ENCODE results near the gene GPR15. TPM values are rescaled to one million over a fixed set of nuclear protein-coding genes. Genes with fewer than 3 reads are reported as not detected.
"Not testable (repeated sequence)": the region's sequence is repeated elsewhere in the genome, so short reads cannot be mapped to it uniquely, and the experiment has no call there.

The GPR15 gene
- total RNA-seq, 1 donor from 2014 or later, result not detected

DNA sequence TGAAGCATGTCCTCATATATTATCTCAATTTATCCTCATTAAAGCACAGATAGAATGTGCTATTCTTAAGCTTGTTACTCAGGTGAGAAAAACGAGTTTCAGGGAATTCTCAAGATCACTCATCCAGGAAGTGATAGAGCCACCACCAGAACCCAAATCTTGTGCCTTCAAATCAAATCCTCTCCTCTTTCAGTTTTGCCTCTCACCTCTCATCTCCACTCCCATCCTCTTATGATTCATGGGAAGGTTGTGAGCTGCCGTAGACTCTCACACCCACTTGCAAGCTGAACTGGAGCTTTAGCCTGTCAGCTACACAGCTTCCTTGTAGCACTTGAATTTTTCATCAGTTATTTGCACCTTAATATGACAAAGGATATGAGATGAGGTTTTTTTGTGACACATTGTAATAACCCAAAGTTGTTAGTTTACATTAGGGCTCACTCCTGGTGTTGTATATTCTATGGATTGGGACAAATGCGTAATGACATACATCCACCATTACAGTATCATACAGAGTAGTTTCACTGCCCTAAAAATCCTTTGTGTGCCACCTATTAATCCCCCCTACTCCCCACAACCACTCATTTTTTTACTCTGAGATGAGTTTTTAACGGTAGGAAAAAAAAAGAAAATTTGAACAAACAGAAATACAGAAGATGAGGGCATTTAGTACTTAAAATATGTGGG lies 25.7 kb downstream of the GPR15 start:
- DNase-seq (ENCODE audit: low read depth in 2 of 2), result no peak

DNA sequence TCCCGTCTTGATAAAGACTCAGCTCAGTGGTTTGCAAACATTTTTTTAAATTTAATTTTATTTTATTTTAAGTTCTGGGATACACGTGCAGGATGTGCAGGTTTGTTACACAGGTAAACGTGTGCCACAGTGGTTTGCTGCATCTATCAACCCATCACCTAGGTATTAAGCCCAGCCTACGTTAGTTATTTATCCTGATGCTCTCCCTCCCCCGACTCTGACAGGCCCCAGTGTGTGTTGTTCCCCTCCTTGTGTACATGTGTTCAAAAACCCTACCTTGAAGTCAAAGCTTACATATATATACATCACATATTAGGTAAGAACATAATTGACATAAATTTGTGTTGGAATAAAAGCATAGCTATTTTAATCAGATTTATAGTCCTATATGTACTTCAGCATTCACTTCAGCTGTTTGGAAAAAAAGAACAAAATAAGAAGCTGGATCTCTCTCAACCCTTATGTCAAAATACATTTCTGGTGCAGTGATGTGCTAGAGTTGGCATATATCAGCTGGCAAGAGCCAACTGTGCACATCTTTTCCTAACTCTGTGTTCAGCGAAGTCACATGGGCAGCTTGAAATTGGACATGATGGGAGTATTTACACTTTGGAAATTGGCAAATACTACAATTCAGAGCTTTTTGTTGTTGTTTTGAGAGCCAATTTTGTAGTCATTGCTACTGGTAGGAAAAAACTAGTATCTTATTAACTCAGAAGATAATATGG lies 26.5 kb downstream of the GPR15 start:
- no peak for DNase-seq (ENCODE audit: low read depth in 2 of 2)

- DNase-seq (ENCODE audit: low read depth in 2 of 2), result not testable (repeated sequence)
Measured at GRCh38 chr3:98559769-98560168, 28.0 kb downstream of the GPR15 start.

GRCh38 chr3:98560911-98561310 lies 29.1 kb downstream of the GPR15 start:
- no peak for DNase-seq (ENCODE audit: low read depth in 2 of 2)

DNA sequence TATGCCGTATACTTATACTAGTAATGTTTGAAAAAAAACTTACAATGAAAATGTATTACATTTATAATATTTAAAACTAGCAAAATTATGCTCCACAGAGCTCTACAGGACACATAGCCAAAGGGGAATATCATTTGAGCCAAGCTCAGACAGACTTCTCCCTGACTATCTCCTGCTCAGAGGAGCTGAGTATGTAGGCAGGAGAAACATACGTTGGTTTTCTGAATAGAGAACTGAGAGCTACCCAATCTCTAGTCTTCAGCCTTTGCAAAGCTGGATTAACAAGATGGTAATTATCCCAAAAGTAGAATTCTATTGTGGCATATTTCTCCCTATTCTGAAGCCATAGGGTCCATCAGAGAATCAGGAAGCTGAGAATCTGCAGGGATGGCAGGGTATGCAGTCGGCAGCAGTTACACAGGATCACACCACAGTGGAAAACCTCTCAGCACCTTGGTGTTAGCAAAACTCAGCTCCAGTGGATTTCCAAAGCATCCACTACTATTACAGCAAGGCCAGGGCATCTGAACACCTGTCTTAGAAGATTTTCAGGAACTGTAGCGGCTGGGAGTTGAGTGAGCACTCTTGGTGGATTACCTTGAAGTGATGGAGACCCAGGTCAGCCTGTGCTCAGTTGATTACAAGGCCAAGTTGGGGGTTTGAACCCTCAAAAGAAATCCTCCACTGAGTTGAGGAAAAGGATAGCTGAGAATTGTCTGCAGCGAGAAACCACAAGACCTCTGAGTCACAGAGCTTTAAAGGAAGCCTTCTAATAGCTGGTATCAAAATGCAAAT lies 30.1 kb downstream of the GPR15 start:
- no peak for DNase-seq (ENCODE audit: low read depth in 2 of 2)

- DNase-seq (ENCODE audit: low read depth in 2 of 2), result no peak
Measured at GRCh38 chr3:98563661-98564281, 32.0 kb downstream of the GPR15 start.

- no peak for DNase-seq (ENCODE audit: low read depth in 2 of 2)
Measured at GRCh38 chr3:98564282-98565005, 32.7 kb downstream of the GPR15 start.

DNA sequence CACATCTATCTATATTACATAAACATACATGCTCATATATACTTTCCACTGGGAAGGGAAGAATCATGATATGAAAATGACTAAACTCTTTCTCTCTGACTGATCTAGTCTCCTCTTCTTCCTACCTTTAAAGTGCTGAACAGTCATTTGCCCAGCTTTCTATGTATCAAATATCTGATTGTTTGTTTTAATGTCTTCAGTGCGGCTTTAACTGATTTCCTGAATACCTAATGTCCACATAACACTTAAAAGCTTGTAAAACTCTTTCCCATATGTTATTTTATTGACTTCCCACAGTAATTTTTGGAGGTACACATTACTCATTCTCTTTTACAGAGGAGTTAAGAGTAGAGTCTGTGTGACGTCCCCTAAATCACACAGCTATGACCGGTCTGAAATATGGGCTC lies 33.5 kb downstream of the GPR15 start:
- no peak for DNase-seq (ENCODE audit: low read depth in 2 of 2)

- DNase-seq (ENCODE audit: low read depth in 2 of 2), result no peak
Measured at GRCh38 chr3:98565843-98566242, 34.1 kb downstream of the GPR15 start.

DNA sequence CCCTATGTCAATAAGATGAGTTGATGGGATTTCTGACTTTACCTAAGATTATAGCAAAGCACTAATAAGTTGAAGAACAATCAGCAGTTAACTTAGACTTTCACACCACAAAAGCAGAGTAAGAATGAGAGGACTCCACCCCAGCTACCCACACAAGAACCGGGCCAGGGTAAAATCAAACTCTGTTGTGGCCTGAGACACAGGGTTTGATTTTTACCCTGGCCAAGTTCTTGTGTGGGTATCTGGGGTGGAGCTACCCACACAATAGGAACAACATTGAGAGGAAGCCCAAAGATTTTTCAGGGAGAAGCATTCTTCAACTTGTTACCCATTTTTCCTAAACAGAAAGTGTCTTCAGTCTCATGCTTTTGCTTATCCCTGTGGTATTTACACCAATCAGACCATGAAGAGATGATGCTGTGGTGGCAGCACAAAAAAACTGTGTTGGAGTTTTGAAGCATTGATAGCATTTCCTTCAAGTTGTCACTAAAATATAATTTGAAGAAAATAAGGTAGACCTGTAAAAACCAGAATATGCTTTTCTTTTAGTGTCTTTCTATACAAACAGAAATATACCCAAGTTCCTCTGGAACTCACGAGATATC lies 36.0 kb downstream of the GPR15 start:
- no peak for DNase-seq (ENCODE audit: low read depth in 2 of 2)

GRCh38 chr3:98568402-98568801 lies 36.6 kb downstream of the GPR15 start:
- DNase-seq (ENCODE audit: low read depth in 2 of 2), result no peak

DNA sequence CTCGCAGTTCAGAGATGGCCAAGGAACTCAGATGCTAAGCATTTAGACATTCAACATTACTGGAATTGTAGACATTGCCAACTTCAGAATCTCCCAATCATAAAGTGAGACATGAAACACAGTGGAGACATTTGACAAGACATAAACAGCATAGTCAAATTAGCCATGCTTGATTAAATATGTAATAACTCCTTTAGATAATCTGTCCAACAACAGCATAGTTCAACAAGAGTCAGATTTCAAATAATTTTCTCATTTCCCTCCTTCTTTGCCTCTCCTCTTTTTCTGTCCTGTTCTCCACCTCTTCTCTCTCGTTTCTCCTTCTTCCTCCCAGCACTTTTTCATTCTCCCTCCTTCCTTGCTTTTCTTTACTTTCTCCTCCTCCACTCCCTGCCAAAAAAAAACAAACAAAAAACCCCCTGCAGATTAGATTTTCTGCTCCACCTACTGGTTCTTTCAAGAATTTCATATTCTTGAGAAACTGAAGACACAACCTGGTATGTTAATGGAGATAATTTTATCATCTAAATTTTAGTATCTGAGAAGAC lies 41.5 kb downstream of the GPR15 start:
- peak in 1 of 2 donors; percentile 23 for DNase-seq (ENCODE audit: low read depth in 2 of 2)

- no peak for DNase-seq (ENCODE audit: low read depth in 2 of 2)
Measured at GRCh38 chr3:98574132-98574531, 42.4 kb downstream of the GPR15 start.

GRCh38 chr3:98577178-98577895 lies 45.6 kb downstream of the GPR15 start:
- DNase-seq (ENCODE audit: low read depth in 2 of 2), result no peak

- DNase-seq (ENCODE audit: low read depth in 2 of 2), result no peak
Measured at GRCh38 chr3:98580401-98581386, 48.9 kb downstream of the GPR15 start.

DNA sequence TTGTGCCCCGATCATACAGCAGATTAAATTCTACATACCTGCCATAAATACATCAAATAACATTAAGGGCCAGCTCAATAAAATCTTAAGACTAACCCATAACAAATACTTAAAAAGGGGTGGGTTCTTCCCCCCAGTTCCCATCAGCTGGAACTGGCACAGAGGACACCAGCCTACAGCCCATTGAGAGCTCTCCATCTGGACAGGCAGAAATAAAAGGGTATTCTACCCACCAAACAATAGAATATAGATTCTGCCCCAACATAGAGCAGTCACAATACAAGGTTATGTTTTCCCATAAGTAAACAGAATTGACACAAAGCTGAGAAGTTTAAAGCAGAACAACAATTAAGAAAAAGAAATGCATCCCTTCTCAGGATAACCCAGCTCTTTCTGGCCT lies 49.7 kb downstream of the GPR15 start:
- no peak for DNase-seq (ENCODE audit: low read depth in 2 of 2)

DNA sequence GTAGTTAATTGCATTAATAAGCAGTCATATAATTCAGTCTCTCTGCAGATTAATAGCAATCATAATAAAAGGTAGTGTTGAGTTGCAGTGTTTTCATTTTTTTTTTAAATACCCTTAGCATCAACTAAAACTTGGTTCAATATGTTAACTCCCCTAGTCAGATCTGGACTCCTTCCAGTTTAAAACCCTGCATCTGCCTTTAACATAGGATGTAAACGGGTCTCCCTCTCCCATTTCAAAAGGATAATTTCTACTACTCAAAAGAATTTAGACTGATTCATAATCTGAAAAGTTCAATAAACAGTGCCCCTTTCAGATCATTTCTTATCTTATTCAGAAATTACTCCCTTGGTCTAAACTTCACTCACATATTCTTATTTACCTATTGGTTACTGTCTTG lies 50.3 kb downstream of the GPR15 start:
- DNase-seq (ENCODE audit: low read depth in 2 of 2), result no peak

DNA sequence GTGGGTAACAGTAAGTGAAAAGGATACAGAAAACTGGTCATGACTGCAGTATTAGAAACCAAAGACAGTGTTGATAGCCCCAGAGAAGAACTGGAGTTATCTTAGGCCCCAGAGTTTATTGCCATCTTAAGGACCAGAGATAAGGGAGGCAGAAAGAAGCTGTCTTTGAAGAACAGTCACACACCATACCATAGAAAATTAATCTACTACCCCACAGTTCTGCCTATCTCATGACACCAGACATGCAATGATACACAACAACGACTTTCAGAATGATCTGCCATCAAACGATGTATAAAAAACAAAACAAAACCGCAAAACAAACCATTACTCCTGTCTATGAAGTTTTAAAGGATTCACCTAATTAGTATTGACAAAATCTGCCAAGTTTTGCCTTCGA lies 52.0 kb downstream of the GPR15 start:
- DNase-seq (ENCODE audit: low read depth in 2 of 2), result no peak
